HCT116 (cell line): ENCODE measurements around the gene TLCD2. TPM values are rescaled to one million over a fixed set of nuclear protein-coding genes. Genes with fewer than 3 reads are reported as not detected.

Experiments
- ATAC-seq: fragments of 200-7000 bp; cut with Tn5 transposase; 2 replicates; pipeline ENCODE4 v1.9.1; 2020; ENCODE audit warnings: mild to moderate bottlenecking, moderate library complexity
- BruUV-seq: library from RNA; stranded (reverse); fragments of 400-500 nt; replicated peaks from 2 replicates; lab custom pipeline; 2021; lab: Mats Ljungman, UMichigan
- CTCF ChIA-PET: fragments of 300-600 bp; sonication (Branson Sonifier 250); formaldehyde crosslinking; loops from one replicate; lab custom pipeline; 2021; ENCODE audit warnings: antibody characterized with exemption; lab: Charles Lee
- POLR2A ChIA-PET: fragments of 300-600, 350-600 bp; sonication (Branson Sonifier 250); formaldehyde crosslinking; loops from one replicate; lab custom pipeline; 2021; ENCODE audit warnings: antibody characterized with exemption; lab: Charles Lee
- RAD21 ChIA-PET, 2 experiments: fragments of 300-600 bp; sonication (Branson Sonifier 250); formaldehyde crosslinking; loops; one replicate each; lab custom pipeline; 2023; ENCODE audit warnings: low total read pairs in 2 of 2; ENCODE audit not compliant: uncharacterized antibody in 2 of 2, unreplicated experiment in 2 of 2, low non-redundant PET in 1 of 2; lab: Charles Lee
- DNase-seq: peaks from one replicate; pipeline ENCODE4 v3.0.0-alpha.2; 2010; ENCODE audit warnings: low read depth, low spot score
- H2AFZ ChIP-seq: fragments of 200-600 bp; shearing (Covaris generic), sonication (generic); 2 replicates; pipeline ENCODE4 v1.6.1; 2017; ENCODE audit warnings: low read depth, mixed run types, mixed read lengths, antibody characterized with exemption, low read length; ENCODE audit not compliant: poor library complexity, severe bottlenecking
- H3K27ac ChIP-seq: 2 replicates; pipeline ENCODE4 v1.5.1; 2012; ENCODE audit warnings: low read depth, low read length
- H3K27me3 ChIP-seq: fragments of 200-600 bp; sonication (generic); 2 replicates; pipeline ENCODE4 v1.6.1; 2016; ENCODE audit warnings: mixed run types, low read length, mixed read lengths; ENCODE audit not compliant: insufficient read depth
- H3K36me3 ChIP-seq, 2 experiments: fragments of 200-500 bp in 1 of 2; fragments of 200-600 bp in 1 of 2; sonication (Bioruptor generic) in 1 of 2; sonication (generic) in 1 of 2; 2 replicates each; pipeline versions ENCODE4 v1.5.1 to v1.6.1; 2014 to 2016; ENCODE audit warnings: low read length in 2 of 2, inconsistent platforms in 1 of 2, mixed read lengths in 1 of 2, mixed run types in 1 of 2; ENCODE audit not compliant: insufficient read depth in 2 of 2, control insufficient read depth in 1 of 2
- H3K4me1 ChIP-seq, 2 experiments: fragments of 200-600 bp in 1 of 2; sonication (generic) in 1 of 2; 2 replicates each; pipeline versions ENCODE4 v1.5.1 to v1.6.1; 2012 to 2017; ENCODE audit warnings: low read length in 2 of 2, inconsistent platforms in 1 of 2, mild to moderate bottlenecking in 1 of 2, mixed read lengths in 1 of 2, mixed run types in 1 of 2, moderate library complexity in 1 of 2; ENCODE audit not compliant: insufficient read depth in 2 of 2, control insufficient read depth in 1 of 2
- H3K4me2 ChIP-seq: fragments of 200-600 bp; sonication (generic); 2 replicates; pipeline ENCODE4 v1.6.1; 2017; ENCODE audit warnings: mixed run types, low read length, mixed read lengths
- H3K4me3 ChIP-seq, 2 experiments: fragments of 200-600 bp in 1 of 2; sonication (generic) in 1 of 2; replicated peaks in 1 of 2; 2 replicates each; pipeline ENCODE4 v1.5.1; 2011 to 2016; ENCODE audit warnings: low read length in 2 of 2, control low read depth in 1 of 2, low read depth in 1 of 2, mild to moderate bottlenecking in 1 of 2, mixed read lengths in 1 of 2, mixed run types in 1 of 2
- H3K79me2 ChIP-seq: fragments of 200-600 bp; sonication (generic); 2 replicates; pipeline ENCODE4 v1.6.1; 2017; ENCODE audit warnings: mild to moderate bottlenecking, mixed run types, low read length, moderate library complexity, mixed read lengths; ENCODE audit not compliant: insufficient read depth
- H3K9ac ChIP-seq: fragments of 200-600 bp; sonication (generic); 2 replicates; pipeline ENCODE4 v1.6.1; 2016; ENCODE audit warnings: low read length, mixed read lengths
- H3K9me2 ChIP-seq: fragments of 200-600 bp; sonication (generic), shearing (Covaris generic); 2 replicates; pipeline ENCODE4 v1.6.1; 2017; ENCODE audit warnings: mixed run types, mild to moderate bottlenecking, moderate library complexity; ENCODE audit not compliant: insufficient read depth
- H3K9me3 ChIP-seq, 2 experiments: fragments of 200-500 bp in 1 of 2; fragments of 200-600 bp in 1 of 2; sonication (Bioruptor generic) in 1 of 2; sonication (generic) in 1 of 2; 2 replicates each; pipeline ENCODE4 v1.6.1; 2014 to 2017; ENCODE audit warnings: low read length in 2 of 2, mixed read lengths in 2 of 2, inconsistent platforms in 1 of 2, low read depth in 1 of 2, mild to moderate bottlenecking in 1 of 2, mixed run types in 1 of 2, moderate library complexity in 1 of 2; ENCODE audit not compliant: control insufficient read depth in 1 of 2, insufficient read depth in 1 of 2
- H4K20me1 ChIP-seq: fragments of 200-600 bp; sonication (generic), shearing (Covaris generic); 2 replicates; pipeline ENCODE4 v1.6.1; 2017; ENCODE audit warnings: mixed run types, mild to moderate bottlenecking, moderate library complexity; ENCODE audit not compliant: insufficient read depth
- CEBPB ChIP-seq: IDR thresholded peaks from 2 replicates; pipeline ENCODE4 v1.6.1; 2012; ENCODE audit warnings: low read depth
- CTCF ChIP-seq, 3 experiments: fragments of 200-600 bp in 1 of 3; sonication (generic) in 1 of 3; IDR thresholded peaks in 2 of 3; conservative IDR thresholded peaks in 1 of 3; 2 replicates each; pipeline ENCODE4 v1.5.1; 2012 to 2017; ENCODE audit warnings: low read depth in 2 of 3, low read length in 2 of 3, antibody characterized with exemption in 1 of 3, borderline replicate concordance in 1 of 3, control low read depth in 1 of 3, mild to moderate bottlenecking in 1 of 3, mixed read lengths in 1 of 3, mixed run types in 1 of 3, moderate library complexity in 1 of 3; ENCODE audit not compliant: insufficient read depth in 1 of 3
- EZH2phosphoT487 ChIP-seq: fragments of 200-600 bp; IDR thresholded peaks from 2 replicates; pipeline ENCODE4 v1.6.1; 2018; ENCODE audit warnings: antibody characterized with exemption, borderline replicate concordance
- RAD21 ChIP-seq: IDR thresholded peaks from 2 replicates; pipeline ENCODE4 v1.6.1; 2012; ENCODE audit warnings: low read depth, mild to moderate bottlenecking
- ZFX ChIP-seq: fragments of 450-650 bp; IDR thresholded peaks from 2 replicates; pipeline ENCODE4 v1.6.1; 2017
- ZNF274 ChIP-seq: fragments of 200-500 bp; sonication (Bioruptor generic); IDR thresholded peaks from 2 replicates; pipeline ENCODE4 v1.6.1; 2014; ENCODE audit warnings: mild to moderate bottlenecking, low read depth, low read length, inconsistent platforms
- intact Hi-C: fragments of 100-400 bp; cut with micrococcal nuclease; formaldehyde crosslinking; loops from 2 replicates; pipeline ENCODE4 v1.10.0; 2022
- total RNA-seq: library from RNA; stranded (reverse); gene quantifications from one replicate; pipeline ENCODE4 v1.2.1, GENCODE V29; 2021; ENCODE audit not compliant: unreplicated experiment
- TF ChIP-seq, protein P1 (sequence below): IDR thresholded peaks from 2 replicates; pipeline ENCODE4 v1.6.1; 2012
- TF ChIP-seq, protein P2 (sequence below): IDR thresholded peaks from 2 replicates; pipeline ENCODE4 v1.6.1; 2012; ENCODE audit warnings: low read depth

Gene TLCD2
- total RNA-seq, 1 experiment from 2014 or later = 1.8 TPM

- TF ChIP-seq, protein P1, sequence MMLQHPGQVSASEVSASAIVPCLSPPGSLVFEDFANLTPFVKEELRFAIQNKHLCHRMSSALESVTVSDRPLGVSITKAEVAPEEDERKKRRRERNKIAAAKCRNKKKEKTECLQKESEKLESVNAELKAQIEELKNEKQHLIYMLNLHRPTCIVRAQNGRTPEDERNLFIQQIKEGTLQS = no peak
- TF ChIP-seq CEBPB (no peak), ZFX (no peak), CTCF (IDR thresholded peaks at IDR 0.05 in 2 of 3, conservative IDR thresholded peaks at IDR 0.05 in 1 of 3; ENCODE audit: borderline replicate concordance in 1 of 3, insufficient read depth in 1 of 3, low read depth in 2 of 3, low read length in 2 of 3) (no peak)
Observed at GRCh38 chr17:1709971-1710806, at the start of gene TLCD2 (continued).

- Histone ChIP-seq H3K9me2 (no peaks in the 10 kb centered on the region), H3K4me1 (peaks cover 2 to 16% of the 10 kb centered on the region in 2 experiments; a peak in 3 of 4 replicates), H3K4me2 (no peak overlapping the region), H2AFZ (no peak overlapping the region), H3K9me3 (no peaks in the 10 kb centered on the region), H3K27me3 (no peaks in the 10 kb centered on the region), H3K9ac (no peak overlapping the region), H4K20me1 (no peaks in the 10 kb centered on the region), H3K4me3 (no peak overlapping the region), H3K27ac (no peak overlapping the region), H3K79me2 (no peaks in the 10 kb centered on the region), H3K36me3 (no peaks in the 10 kb centered on the region)
- ChIA-PET POLR2A (no interaction called here), RAD21 (no interaction called here), CTCF (no interaction called here)
- ATAC-seq (no peak), DNase-seq (no peak)
- intact Hi-C loops = no loop called here
- TF ChIP-seq ZNF274 (no peak), CTCF (IDR thresholded peaks at IDR 0.05 in 2 of 3, conservative IDR thresholded peaks at IDR 0.05 in 1 of 3; ENCODE audit: borderline replicate concordance in 1 of 3, insufficient read depth in 1 of 3, low read depth in 2 of 3, low read length in 2 of 3) (no peak), EZH2phosphoT487 (no peak), RAD21 (no peak), ZFX (no peak)
- TF ChIP-seq, protein P2, sequence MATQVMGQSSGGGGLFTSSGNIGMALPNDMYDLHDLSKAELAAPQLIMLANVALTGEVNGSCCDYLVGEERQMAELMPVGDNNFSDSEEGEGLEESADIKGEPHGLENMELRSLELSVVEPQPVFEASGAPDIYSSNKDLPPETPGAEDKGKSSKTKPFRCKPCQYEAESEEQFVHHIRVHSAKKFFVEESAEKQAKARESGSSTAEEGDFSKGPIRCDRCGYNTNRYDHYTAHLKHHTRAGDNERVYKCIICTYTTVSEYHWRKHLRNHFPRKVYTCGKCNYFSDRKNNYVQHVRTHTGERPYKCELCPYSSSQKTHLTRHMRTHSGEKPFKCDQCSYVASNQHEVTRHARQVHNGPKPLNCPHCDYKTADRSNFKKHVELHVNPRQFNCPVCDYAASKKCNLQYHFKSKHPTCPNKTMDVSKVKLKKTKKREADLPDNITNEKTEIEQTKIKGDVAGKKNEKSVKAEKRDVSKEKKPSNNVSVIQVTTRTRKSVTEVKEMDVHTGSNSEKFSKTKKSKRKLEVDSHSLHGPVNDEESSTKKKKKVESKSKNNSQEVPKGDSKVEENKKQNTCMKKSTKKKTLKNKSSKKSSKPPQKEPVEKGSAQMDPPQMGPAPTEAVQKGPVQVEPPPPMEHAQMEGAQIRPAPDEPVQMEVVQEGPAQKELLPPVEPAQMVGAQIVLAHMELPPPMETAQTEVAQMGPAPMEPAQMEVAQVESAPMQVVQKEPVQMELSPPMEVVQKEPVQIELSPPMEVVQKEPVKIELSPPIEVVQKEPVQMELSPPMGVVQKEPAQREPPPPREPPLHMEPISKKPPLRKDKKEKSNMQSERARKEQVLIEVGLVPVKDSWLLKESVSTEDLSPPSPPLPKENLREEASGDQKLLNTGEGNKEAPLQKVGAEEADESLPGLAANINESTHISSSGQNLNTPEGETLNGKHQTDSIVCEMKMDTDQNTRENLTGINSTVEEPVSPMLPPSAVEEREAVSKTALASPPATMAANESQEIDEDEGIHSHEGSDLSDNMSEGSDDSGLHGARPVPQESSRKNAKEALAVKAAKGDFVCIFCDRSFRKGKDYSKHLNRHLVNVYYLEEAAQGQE = no peak
- BruUV-seq = no TSS peak
Observed at GRCh38 chr17:1759529-1759928, 49.4 kb upstream of the TLCD2 start.
